ENCODE measurements around the gene IMPDH1.

The IMPDH1 gene

DNA sequence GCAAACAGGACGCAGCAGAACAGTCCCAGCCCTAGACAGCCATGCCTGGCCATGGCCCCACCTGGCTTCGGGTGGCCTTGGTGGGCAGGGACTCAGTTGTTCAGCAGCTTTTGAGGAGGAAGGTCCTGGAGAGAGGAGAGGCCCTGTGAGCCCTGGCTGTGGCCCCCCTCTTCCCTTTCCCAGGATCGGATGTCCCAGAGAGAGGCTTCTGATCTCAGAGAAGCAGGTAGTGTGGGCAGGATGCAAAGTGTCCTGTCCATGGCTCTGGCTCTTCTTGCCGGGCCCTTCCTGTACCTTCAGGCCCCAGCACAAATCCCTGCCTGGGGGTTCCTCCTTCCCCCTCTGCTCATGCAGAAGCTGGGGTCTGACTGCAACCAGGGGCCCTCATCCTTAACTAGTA lies 49.8 kb downstream of the IMPDH1 start:
- DNase-seq (ENCODE audit: low read depth): no peak

DNA sequence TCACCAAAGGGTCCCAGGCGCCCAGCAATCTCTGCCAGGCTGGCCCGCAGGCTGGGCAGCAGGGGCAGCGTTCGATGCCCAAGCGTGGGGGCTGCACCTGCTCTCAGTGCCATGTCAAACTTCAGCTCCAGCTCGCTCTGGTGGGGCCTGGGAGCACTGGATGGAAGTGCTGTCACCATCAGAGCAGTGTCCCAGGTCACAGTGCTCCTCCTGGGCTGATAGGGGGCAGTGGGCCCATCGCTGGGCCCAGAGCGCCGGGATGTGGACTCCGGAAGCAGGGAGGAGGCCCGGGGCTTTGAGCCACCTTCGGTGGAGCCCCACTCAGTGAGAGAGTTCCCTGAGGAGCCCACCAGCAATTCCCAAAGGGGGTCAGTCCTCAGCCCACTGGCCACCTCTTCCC lies 50.4 kb downstream of the IMPDH1 start:
- DNase-seq (ENCODE audit: low read depth): no peak

DNA sequence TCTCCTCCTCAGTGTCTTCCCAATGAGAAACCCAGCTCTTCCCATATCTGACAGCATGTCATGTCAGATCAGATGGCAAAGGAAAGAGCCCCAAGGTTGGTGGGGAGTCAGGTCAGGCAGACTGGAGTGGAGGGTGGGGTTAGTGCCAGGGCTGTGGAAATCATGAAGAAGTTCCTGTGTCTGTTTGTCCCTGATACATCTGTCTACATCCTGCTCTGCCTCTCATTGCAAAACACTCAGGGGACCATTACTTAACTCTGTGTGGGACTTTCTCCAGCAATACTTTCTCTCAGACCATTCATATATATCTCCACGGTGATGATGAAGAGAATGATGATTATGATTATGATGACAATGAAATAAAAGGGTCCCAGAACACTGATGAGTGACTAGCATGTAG lies 51.5 kb downstream of the IMPDH1 start:
- no peak for DNase-seq (ENCODE audit: low read depth)

DNA sequence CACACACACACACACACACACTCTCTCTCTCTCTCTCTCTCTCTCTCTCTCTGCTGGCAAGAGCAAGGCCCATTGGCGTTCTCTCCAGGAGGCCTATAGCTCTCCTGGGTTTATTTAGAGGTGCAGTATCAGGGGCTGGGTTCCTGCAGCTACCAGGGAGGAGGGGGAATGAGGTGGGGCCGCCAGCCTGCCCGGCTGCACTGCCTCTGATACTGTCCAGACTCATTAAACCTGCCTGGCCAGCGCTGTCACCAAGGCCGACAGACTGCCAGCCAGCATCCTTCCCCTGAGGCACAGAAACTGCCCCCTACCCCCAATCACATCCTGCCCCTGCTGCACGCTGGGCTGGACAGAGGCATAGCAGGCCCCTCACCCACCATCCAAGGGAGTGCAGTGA lies 52.6 kb downstream of the IMPDH1 start:
- no peak for DNase-seq (ENCODE audit: low read depth)

DNA sequence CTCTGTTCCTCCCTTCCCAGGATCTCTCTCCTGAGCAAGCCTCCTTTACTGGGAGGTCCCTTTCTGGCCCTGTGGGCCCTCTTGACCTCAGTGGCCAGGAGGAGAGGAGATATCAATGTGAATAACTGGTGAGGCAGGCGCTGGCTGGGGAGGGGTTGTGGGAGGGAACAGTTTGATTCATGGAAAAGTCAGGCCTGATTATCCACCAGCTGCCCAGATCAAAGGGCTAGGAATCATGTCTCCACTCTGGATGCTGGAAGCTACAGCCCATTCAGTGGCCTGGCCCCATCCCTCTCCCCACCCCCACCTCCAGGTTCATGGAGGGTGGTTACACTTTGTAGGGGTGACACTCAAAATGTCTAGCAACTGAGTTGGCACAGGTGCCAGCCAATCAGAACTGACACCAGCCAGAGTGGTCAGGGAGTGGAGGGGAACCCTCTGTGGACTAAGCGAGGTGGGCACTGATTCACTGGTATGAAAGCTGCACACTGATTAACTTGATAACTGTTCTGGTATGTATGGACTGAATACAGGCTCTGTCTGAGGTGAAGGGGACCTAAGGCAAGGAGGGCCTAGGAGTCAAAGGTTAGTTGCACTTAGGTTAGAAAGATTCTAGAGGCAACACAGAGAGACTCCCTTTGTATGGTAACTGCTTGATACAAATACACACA lies 53.1 kb downstream of the IMPDH1 start:
- no peak for DNase-seq (ENCODE audit: low read depth)

DNA sequence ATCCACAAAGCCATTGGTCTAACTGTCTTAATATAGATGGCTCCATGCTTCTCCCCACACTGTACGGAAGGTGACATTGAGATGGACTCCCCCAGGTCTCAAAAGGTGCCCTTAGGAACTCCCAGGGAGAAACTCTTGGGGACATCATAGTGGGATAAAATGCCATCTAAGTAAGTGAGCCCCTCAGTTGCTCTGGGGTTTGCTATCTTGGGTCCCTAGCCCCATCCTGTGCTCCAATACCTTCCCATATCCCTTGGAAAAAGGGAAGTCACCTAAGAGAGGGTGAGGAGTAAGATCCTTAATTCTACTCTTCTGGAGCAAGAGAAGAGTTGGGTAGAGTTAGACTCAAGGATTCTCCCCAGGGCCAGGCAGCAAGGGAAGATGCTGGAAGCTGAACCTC lies 56.2 kb downstream of the IMPDH1 start:
- DNase-seq (ENCODE audit: low read depth): no peak

DNA sequence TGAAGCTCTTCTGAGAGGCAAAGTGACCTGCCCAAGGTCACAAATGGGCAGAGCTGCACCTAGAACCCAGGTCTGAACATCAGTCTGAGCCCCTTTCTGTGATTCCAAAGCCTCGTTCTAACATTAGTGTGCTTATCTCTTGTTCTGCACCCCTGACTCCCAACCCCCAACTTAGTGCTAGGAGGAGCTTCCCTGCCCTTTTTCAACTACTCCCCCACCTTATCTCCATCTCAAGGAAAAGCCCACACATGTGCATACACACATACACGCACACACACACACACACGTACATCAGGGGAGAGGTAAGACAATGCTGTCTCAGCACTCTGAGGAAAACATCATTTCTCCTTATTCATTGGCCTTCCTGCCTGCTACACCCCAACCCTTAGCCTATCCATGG lies 56.6 kb downstream of the IMPDH1 start:
- DNase-seq (ENCODE audit: low read depth): no peak

DNA sequence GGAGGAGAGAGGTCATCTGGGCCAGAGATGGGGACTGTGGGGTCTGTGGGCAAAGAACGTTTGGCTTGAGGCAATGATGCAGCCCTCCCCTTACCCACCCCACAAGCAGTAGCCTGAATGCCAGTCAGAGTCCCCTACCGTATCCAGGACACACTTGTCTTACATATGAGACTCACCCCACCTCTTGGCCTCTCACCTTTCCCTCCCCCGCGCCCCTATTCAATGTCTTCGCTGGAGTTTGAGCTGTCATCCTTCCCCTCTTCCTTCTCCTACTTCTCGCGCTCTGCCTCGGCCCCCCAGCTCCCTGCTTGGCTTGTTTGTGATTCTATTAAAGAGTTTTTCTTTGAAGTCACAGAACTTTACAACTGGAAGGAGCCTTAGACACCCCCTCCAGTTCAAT lies 57.1 kb downstream of the IMPDH1 start:
- DNase-seq (ENCODE audit: low read depth): no peak

DNA sequence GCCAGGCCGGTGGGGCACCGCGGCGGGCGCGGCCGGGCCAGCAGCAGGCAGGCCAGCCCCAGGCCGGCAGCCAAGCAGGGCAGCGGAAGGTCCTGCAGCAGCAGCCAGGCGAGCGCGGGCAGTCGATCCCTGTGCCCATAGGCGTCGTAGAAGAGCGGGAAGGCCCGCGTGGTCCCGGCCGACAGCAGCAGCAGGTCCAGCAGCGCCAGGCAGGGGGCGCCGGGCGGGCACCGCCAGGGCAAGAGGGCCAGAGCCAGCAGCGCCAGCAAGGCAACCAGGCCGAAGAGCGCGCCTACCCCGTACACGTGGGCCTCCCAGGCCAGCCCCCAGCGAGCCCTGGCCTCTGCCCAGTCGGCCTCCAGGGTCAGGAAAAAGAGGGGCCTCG lies 57.6 kb downstream of the IMPDH1 start:
- no peak for DNase-seq (ENCODE audit: low read depth)

DNA sequence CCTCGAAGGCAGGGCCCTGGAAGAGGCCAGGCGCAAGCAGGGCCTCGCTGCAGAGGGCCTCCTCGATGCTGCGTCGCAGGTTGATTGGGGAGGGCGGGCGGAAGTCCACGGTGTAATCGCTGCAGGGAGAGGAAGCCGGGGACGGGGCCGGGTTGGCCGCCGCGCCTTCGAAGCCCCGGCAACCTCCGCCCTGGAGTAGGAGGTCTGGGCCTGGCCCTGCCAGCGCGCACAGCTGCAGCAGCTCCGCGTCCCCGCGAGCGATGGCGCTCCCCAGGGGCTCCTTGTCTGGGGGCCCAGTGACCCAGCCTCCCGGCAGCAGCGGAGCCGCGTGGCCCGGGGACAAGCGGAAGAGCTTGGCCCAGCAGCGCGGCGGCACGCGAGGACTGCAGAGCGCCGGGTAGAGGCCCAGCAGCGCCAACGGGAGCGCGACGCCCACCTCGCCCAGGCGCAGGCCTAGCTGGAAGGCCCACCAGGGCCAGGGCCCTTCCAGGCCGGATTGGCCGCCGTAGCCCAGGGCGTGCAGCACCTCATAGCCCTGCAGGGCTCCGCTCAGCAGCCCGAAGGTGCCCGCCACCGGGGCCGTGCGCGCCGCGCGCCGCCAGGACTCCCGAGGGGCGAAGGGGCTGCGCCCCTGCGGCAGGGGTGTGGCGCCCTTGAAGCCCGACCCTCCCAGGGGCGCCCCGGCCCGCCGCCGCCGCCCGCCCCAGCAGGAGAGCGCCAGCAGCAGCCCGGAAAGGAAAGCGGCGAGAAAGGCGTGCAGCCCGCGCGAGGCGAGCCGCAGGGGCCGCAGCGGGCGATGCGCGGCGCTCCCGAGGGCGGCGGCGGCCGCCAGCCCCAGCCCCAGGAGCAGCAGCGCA lies 58.3 kb downstream of the IMPDH1 start:
- no peak for DNase-seq (ENCODE audit: low read depth)

DNA sequence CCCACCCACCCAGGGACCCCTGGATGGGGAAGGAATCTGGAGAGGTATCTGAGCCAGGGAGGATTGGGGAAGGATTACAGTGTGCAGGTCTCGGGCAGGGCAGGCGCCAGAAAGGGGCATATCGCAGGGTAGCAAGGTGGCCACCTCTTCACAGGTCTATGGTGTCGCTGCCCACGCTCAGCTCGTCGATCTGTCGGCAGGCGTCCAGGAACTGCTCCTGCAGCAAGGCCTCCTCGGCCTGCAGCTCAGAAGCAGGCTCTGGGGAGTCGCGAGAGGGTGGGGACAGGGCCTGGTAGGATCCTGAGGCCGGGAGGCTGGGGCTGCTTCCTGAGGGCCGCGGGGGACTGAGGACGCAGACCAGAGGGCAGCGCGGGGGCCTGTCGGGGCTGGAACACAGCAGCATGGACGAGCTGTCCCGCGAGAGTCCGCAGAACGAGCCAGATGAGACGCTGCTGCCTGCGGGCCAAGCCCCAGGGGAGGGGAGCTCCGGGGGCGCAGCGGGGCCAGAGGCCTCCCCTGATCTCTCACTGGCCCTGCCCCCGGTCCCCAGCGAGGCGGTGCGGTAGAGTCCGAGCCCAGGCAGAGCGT lies 59.0 kb downstream of the IMPDH1 start:
- DNase-seq (ENCODE audit: low read depth): no peak

DNA sequence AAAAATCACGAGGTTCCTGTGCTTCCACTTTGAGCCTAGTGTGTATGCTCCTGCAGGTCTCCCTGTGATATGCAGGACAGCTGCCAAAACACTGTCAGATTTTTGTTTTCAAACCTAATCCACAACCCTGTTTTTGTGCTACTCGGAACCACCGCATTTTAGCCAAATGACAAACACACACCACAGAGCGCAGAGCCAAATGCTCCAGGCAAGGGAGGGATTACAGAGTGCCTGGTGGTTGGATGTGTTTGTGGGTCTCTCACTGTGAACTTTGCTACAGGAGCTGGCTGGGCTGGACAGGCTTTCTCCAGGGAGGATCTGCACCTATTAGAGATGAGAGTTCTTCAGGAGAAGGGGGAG lies 60.3 kb downstream of the IMPDH1 start:
- DNase-seq (ENCODE audit: low read depth): no peak

DNA sequence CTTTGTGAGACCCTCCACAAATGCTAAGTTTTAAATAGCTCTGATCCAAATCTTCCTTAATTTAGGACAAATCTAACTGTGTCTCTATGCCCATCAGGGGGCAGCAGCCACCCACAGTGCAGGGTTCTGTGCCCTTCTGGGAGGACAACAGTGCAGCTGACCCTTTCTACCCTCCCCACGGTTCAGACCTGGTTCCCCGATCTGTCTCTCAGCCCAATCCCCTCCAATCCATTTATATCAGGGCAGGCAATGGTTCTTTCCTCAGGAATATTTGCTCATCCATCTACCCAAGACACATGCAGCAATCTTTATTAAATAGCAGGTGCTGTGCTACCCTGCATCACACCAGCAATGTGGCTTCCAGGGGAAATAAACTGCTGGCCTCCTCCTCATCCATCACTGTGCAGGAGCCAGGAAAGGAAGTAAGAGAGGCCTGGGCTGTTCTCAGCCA lies 62.1 kb downstream of the IMPDH1 start:
- DNase-seq (ENCODE audit: low read depth): no peak

DNA sequence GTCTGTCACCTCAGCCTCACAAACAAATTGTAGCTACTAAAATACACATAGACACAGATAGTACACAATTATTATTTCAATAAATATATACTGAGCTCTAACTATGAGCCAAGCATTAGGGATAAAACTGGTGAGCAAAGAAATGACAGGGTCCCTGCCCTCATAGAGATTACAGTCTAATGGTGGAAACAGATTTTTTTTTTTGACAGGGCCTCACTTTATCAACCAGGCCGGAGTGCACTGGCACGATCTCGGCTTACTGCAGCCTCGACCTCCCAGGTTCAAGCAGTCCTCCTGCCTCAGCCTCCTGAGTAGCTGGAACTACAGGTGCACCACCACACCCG lies 65.4 kb downstream of the IMPDH1 start:
- no peak for DNase-seq (ENCODE audit: low read depth)

DNA sequence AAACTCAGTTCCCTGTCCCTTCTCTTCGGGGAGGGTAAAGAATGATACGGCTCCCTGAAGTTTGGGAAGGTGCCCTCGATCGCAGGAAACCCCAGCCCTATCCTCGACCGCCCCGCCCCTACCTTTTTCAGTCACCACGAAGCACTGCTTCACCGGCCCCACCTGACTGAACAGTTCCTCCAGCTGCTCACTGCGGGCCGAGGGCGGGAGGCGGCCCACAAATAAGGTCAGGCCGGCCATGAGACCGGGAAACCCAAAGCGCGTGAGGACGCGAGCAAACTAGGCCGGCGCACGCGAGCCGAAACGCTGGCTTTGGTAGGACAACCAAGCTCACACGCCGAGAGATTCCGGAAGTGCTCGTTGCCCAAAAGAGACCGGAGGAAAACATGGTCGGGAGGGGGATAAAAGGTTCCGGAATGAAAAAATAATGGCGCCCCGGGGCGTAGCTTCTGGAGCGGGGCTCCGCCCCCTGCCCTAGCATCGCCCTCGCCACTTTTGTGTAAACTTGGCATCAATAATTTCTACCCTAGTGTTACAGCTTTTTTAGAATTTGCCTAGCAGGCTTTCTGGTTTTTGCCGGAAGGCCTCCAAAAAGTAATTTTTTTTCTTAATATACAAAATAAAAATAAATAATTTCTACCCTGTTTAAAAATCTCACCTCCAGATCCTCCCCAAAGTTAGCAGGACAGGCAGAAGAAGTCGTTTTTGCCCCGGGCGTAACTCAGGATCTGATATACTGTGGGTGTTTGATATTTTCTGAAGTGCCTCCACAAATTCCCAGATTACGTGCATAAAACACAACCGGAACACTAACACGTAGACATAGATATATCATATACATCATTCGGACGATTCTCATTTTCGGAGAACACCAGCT lies 66.0 kb downstream of the IMPDH1 start, which contains the start of gene RBM28:
TSS of gene RBM28 (minus strand) at position 355 of the 877 bp plus-strand sequence. CDS start at position 240, 115 bp downstream.
- DNase-seq (ENCODE audit: low read depth): peak; percentile 84
